Keratinocyte (primary cell): Measurements from ENCODE around the gene BMPR1B.

Source experiments
- CTCF ChIP-seq, 3 experiments: IDR thresholded peaks in 1 of 3; conservative IDR thresholded peaks in 1 of 3; optimal IDR thresholded peaks in 1 of 3; 2 replicates in 2 of 3; 3 replicates in 1 of 3; pipeline versions ENCODE3 to v1.5.1; 2011; ENCODE audit warnings: low read length in 3 of 3, mild to moderate bottlenecking in 3 of 3, moderate library complexity in 2 of 3, control low read depth in 1 of 3, inconsistent platforms in 1 of 3; ENCODE audit not compliant: insufficient read depth in 2 of 3; ENCODE audit errors: extremely low read depth in 1 of 3
- EZH2 ChIP-seq: IDR thresholded peaks from one replicate; pipeline ENCODE4 v1.6.1; 2012; ENCODE audit warnings: inconsistent platforms, mild to moderate bottlenecking, low read length, moderate library complexity

DNA sequence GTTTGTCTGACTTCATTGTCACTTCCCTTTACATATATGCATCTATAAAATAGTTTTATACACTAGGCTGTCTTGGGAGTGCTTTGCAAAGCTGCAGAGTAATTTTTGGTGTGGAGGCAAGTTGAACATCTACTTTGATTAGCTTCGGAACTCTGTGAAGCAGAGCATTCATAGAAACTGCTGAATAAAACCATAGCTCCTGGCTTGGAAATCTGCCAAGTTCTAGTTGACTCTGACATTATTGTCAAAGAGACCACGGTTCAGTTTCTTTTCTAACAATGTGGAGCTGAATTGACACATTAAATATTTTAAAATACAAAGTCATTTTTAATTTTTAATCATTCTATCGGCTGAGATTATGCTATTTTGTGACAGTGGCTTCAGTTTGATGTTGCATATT, 335.0 kb downstream of the BMPR1B start:
- no peak for TF ChIP-seq CTCF (optimal IDR thresholded peaks at IDR 0.05 in 1 of 3, IDR thresholded peaks at IDR 0.05 in 1 of 3, conservative IDR thresholded peaks at IDR 0.05 in 1 of 3; ENCODE audit: extremely low read depth in 1 of 3, insufficient read depth in 2 of 3, low read length in 3 of 3)
- TF ChIP-seq EZH2: no peak
